Astrocyte of the spinal cord (primary cell): ENCODE measurements around the gene EDN2.

Experiments used
- DNase-seq: peaks from one replicate; pipeline ENCODE4 v3.0.0; 2011; ENCODE audit warnings: low read depth, low spot score
- H3K4me3 ChIP-seq: 2 replicates; pipeline ENCODE4 v1.5.1; 2011; ENCODE audit warnings: low read depth, mild to moderate bottlenecking, low read length, moderate library complexity
- in situ Hi-C: cut with HindIII; loops from 2 replicates; pipeline ENCODE4 v1.10.0; 2017; ENCODE audit warnings: low sequenced_read_pairs
- TF ChIP-seq, protein P1 (sequence below): IDR thresholded peaks from 2 replicates; pipeline ENCODE4 v1.5.1; 2012; ENCODE audit warnings: low read depth, mild to moderate bottlenecking, low read length, inconsistent platforms

EDN2 gene

DNA sequence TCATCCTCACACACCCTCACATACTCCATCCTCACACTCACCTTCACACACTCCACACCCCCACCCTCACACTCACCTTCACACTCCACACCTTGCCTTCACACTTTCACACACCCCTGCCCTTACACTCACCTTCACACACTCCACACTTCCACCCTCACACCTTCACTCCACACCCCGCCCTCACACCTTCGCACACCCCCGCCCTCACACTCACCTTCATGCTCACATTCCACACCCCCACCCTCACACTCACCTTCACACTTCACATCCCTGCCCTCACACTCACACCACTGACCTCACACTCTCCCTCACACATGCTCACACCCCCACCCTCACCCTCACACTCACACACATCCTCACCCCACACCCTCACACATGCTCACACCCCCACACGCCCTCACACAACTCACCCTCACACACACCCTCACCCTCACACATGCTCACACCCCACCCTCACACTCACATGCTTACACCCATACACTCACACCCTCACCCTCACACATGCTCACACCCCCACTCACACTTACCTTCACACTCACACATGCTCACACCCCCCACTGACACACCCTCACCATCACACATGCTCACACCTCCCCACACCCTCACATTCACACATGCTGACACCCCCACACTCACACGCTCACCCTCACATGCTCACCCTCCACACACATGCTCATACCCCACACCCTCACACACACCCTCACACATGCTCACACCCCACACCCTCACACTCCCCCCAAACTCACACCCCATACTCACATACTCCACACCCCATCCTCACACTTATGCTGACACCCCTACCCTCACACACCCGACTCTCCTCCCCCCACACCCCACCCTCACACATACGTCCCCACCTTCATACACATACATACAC, 44.5 kb upstream of the EDN2 start:
- H3K4me3 ChIP-seq: no peak overlapping the region
- TF ChIP-seq, protein P1, sequence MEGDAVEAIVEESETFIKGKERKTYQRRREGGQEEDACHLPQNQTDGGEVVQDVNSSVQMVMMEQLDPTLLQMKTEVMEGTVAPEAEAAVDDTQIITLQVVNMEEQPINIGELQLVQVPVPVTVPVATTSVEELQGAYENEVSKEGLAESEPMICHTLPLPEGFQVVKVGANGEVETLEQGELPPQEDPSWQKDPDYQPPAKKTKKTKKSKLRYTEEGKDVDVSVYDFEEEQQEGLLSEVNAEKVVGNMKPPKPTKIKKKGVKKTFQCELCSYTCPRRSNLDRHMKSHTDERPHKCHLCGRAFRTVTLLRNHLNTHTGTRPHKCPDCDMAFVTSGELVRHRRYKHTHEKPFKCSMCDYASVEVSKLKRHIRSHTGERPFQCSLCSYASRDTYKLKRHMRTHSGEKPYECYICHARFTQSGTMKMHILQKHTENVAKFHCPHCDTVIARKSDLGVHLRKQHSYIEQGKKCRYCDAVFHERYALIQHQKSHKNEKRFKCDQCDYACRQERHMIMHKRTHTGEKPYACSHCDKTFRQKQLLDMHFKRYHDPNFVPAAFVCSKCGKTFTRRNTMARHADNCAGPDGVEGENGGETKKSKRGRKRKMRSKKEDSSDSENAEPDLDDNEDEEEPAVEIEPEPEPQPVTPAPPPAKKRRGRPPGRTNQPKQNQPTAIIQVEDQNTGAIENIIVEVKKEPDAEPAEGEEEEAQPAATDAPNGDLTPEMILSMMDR: no peak
- DNase-seq: no peak
- in situ Hi-C loops: no loop called here

DNA sequence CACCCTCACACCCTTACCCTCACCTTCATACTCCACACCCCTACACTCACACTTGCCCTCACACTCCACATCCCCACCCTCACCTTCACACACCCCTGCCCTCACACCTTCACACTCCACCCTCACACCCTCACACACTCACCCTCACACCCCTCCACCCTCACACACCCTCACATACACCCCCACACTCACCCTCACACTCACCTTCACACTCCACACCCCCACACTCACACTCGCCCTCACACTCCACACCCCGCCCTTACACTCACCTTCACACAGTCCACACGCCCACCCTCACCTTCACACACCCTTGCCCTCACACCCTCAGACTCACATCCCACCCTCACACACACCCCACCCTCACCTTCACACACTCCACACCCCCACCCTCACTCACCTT, 43.6 kb upstream of the EDN2 start:
- TF ChIP-seq, protein P1: no peak
- no peak for DNase-seq
- in situ Hi-C loops: no loop called here
- no peak overlapping the region for H3K4me3 ChIP-seq

DNA sequence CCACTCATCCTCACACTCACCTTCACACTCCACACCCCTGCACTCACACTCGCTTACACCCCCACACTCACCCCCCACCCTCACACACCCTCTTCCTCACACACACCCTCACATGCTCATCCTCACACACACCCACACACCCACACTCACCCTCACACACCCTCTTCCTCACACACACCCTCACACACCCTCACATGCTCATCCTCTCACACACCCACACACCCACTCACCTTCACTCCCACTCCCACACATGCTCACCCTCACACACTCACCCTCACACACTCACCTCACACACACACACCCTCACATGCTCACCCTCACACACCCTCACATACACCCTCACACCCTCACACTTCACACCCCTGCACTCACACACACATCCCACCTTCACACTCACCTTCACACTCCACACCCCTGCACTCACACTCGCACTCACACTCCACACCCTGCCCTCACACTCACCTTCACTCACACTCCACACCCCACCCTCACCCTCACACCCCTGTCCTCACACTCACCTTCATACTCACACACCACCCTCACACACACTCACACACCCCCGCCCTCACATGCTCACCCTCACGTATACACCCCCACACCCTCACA, 42.6 kb upstream of the EDN2 start:
- DNase-seq: no peak
- no peak overlapping the region for H3K4me3 ChIP-seq
- in situ Hi-C loops: no loop called here
- TF ChIP-seq, protein P1: no peak

DNA sequence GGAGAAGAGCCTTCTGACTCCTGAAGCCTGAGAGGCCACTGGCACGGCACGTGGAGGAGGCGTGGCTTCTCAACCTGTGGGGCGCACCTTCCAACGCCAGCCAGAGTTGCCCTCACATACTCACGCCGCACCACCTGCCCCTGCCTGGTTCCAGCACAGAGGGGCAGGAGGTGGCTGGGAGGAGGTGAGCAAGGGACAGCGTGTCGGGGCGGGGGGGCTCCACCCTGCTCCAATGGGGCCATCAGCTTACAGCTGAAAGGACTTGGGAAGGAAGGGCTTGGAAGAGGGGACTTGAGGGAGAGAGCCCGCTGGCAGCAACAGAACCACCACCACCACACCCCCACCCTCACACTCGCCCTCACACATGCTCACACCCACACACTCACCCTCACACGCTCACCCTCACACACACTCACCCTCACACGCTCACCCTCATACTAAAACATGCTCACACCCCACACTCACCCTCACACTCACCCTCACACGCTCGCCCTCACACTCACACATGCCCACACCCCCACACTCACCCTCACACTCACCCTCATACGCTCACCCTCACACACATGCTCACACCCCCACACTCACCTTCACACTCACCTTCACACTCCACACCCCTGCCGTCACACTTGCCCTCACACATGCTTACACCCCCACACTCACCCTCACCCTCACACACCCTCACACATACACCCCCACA, 41.6 kb upstream of the EDN2 start:
- in situ Hi-C loops: no loop called here

DNA sequence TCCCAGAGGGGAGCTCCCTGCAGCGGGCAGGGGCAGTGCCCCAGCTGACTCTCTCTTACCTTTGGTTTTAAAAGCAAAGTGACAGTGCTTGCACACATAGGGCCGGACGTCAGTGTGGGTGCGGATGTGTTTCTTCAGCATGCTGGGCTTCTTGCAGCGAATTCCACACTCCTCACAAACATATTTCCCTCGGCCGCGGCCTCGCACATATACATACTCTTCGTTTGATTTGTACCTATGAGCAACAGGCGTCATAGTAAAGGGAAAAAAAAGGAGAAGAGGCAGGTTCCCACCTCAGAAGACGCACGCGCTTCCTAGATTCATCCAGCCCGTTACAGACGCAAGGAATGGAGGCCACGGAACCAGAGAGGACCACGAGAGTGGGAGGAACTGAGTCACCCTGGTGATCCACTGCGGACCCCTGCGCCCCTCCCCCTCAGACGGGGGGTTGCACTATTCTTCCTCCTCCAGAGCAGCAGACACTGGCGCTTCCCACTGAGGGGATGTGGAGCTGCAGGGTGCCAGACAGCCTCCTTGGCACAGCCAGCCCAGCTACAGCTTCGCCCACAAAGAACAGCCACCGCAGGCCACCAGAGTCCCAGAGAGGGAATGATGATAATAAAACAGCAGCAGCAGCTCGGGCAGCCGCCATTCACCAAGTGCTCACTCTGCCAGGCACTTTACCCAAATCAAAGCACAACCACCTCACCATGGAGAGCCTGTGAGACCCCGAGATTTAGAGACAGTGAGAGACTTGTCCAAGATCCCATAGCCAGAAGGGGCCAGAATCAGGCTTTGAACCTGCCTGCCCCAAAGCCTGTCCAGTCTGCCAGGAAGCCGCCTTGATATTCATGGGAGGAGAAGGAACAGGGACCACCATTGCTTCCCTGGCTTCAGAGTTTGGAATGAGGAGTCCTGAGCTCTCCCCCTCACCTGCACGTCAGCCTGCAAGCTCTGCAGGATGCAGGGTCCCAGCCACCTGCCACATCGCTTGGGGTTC, 40.5 kb upstream of the EDN2 start:
- no peak for DNase-seq
- in situ Hi-C loops: no loop called here
- no peak overlapping the region for H3K4me3 ChIP-seq
- TF ChIP-seq, protein P1: no peak

More for the DNA sequence above, 41.6 kb upstream of the EDN2 start:
- DNase-seq: no peak
- TF ChIP-seq, protein P1: no peak
- no peak overlapping the region for H3K4me3 ChIP-seq
